WTC11 (cell line): ENCODE results near the gene ITPR1. TPM values are rescaled to one million over a fixed set of nuclear protein-coding genes. Genes with fewer than 3 reads are reported as not detected.

Experiments
- ATAC-seq: fragments of 200-7000 bp; cut with Tn5 transposase; 2 replicates; pipeline ENCODE4 v1.10.0; 2021; ENCODE audit warnings: mild to moderate bottlenecking, moderate library complexity
- CTCF ChIA-PET: fragments of 300-600 bp; sonication (Branson Sonifier 250); formaldehyde crosslinking; loops from one replicate; lab custom pipeline; 2021; ENCODE audit warnings: antibody characterized with exemption; lab: Charles Lee
- POLR2A ChIA-PET: fragments of 350-600 bp; sonication (Branson Sonifier 250); formaldehyde crosslinking; loops from one replicate; lab custom pipeline; 2021; ENCODE audit warnings: antibody characterized with exemption; lab: Charles Lee
- DNase-seq: peaks from one replicate; pipeline ENCODE4 v3.0.0; 2021; ENCODE audit warnings: low spot score
- H3K27ac Mint-ChIP-seq: 2 replicates; pipeline ENCODE4 v1.8.0; 2021; ENCODE audit warnings: mixed read lengths
- H3K27me3 Mint-ChIP-seq: 2 replicates; pipeline ENCODE4 v1.8.0; 2021; ENCODE audit warnings: low read depth, mild to moderate bottlenecking, moderate library complexity, mixed read lengths
- H3K36me3 Mint-ChIP-seq: 2 replicates; pipeline ENCODE4 v1.8.0; 2021; ENCODE audit warnings: mixed read lengths
- H3K4me1 Mint-ChIP-seq: 2 replicates; pipeline ENCODE4 v1.8.0; 2022; ENCODE audit warnings: mixed read lengths
- H3K4me3 Mint-ChIP-seq: 2 replicates; pipeline ENCODE4 v1.8.0; 2021; ENCODE audit warnings: mild to moderate bottlenecking, moderate library complexity, mixed read lengths
- H3K9me3 Mint-ChIP-seq: 2 replicates; pipeline ENCODE4 v1.8.0; 2021; ENCODE audit warnings: mixed read lengths
- ATF6 ChIP-seq: sonication (generic); formaldehyde crosslinking; IDR thresholded peaks from 2 replicates; pipeline ENCODE4 v1.8.1; 2023; ENCODE audit warnings: mild to moderate bottlenecking, missing genetic modification reagents
- CDX4 ChIP-seq: fragments of 250-450 bp; sonication (Bioruptor Pico); IDR thresholded peaks from 2 replicates; pipeline ENCODE4 v1.9.0; 2021; ENCODE audit warnings: moderate library complexity, mild to moderate bottlenecking, inconsistent platforms, borderline replicate concordance
- FOXK1 ChIP-seq: sonication (generic); formaldehyde crosslinking; IDR thresholded peaks from 2 replicates; pipeline ENCODE4 v1.8.0; 2022; ENCODE audit warnings: mild to moderate bottlenecking, moderate library complexity, missing genetic modification reagents
- JUN ChIP-seq: sonication (generic); formaldehyde crosslinking; IDR thresholded peaks from 2 replicates; pipeline ENCODE4 v1.8.0; 2023; ENCODE audit warnings: mild to moderate bottlenecking, missing genetic modification reagents
- KAT7 ChIP-seq: sonication (generic); formaldehyde crosslinking; IDR thresholded peaks from 2 replicates; pipeline ENCODE4 v1.8.1; 2023; ENCODE audit warnings: missing genetic modification reagents, mild to moderate bottlenecking, borderline replicate concordance
- MLX ChIP-seq: sonication (generic); formaldehyde crosslinking; IDR thresholded peaks from 2 replicates; pipeline ENCODE4 v1.8.1; 2023; ENCODE audit warnings: mild to moderate bottlenecking, missing genetic modification reagents, moderate library complexity
- MYBL2 ChIP-seq: sonication (generic); formaldehyde crosslinking; IDR thresholded peaks from 2 replicates; pipeline ENCODE4 v1.8.1; 2023; ENCODE audit warnings: mild to moderate bottlenecking, moderate library complexity, missing genetic modification reagents
- OVOL2 ChIP-seq: fragments of 250-450 bp; sonication (Bioruptor Pico); IDR thresholded peaks from 2 replicates; pipeline ENCODE4 v1.9.0; 2021; ENCODE audit warnings: mild to moderate bottlenecking, borderline replicate concordance
- PREB ChIP-seq: sonication (generic); formaldehyde crosslinking; IDR thresholded peaks from 2 replicates; pipeline ENCODE4 v1.8.1; 2022; ENCODE audit warnings: mild to moderate bottlenecking, missing genetic modification reagents, moderate library complexity, borderline replicate concordance
- RORB ChIP-seq: fragments of 250-450 bp; sonication (Bioruptor Pico); IDR thresholded peaks from 2 replicates; pipeline ENCODE4 v1.9.0; 2021; ENCODE audit warnings: mild to moderate bottlenecking
- USF1 ChIP-seq: sonication (generic); formaldehyde crosslinking; IDR thresholded peaks from 2 replicates; pipeline ENCODE4 v1.8.0; 2022; ENCODE audit warnings: mild to moderate bottlenecking, missing genetic modification reagents
- ZNF263 ChIP-seq: sonication (generic); formaldehyde crosslinking; IDR thresholded peaks from 2 replicates; pipeline ENCODE4 v1.8.1; 2022; ENCODE audit warnings: low read depth, mild to moderate bottlenecking, moderate library complexity, missing genetic modification reagents
- total RNA-seq: library from RNA; stranded (reverse); gene quantifications from 3 replicates; pipeline ENCODE4 v1.2.3, GENCODE V29; 2021
- TF ChIP-seq, protein P1 (sequence below): sonication (generic); formaldehyde crosslinking; IDR thresholded peaks from 2 replicates; pipeline ENCODE4 v1.8.1; 2022; ENCODE audit warnings: missing genetic modification reagents, borderline replicate concordance
- TF ChIP-seq, protein P2 (sequence below): sonication (generic); formaldehyde crosslinking; IDR thresholded peaks from 2 replicates; pipeline ENCODE4 v1.8.0; 2022; ENCODE audit warnings: missing genetic modification reagents
- TF ChIP-seq, protein P3 (sequence below): sonication (generic); formaldehyde crosslinking; IDR thresholded peaks from 2 replicates; pipeline ENCODE4 v1.8.0; 2022; ENCODE audit warnings: mild to moderate bottlenecking, missing genetic modification reagents
- TF ChIP-seq, protein P4 (sequence below): fragments of 200-600 bp; IDR thresholded peaks from 2 replicates; pipeline ENCODE4 v1.8.0; 2022; ENCODE audit warnings: antibody characterized with exemption

The ITPR1 gene
- total RNA-seq, 1 experiment from 2014 or later: 11.8 TPM

GRCh38 chr3:4827767-4828166, 334.6 kb downstream of the ITPR1 start (continued):
- TF ChIP-seq, protein P1, sequence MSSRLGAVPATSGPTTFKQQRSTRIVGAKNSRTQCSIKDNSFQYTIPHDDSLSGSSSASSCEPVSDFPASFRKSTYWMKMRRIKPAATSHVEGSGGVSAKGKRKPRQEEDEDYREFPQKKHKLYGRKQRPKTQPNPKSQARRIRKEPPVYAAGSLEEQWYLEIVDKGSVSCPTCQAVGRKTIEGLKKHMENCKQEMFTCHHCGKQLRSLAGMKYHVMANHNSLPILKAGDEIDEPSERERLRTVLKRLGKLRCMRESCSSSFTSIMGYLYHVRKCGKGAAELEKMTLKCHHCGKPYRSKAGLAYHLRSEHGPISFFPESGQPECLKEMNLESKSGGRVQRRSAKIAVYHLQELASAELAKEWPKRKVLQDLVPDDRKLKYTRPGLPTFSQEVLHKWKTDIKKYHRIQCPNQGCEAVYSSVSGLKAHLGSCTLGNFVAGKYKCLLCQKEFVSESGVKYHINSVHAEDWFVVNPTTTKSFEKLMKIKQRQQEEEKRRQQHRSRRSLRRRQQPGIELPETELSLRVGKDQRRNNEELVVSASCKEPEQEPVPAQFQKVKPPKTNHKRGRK (CRISPR knock-in tag): no peak
- TF ChIP-seq, protein P2, sequence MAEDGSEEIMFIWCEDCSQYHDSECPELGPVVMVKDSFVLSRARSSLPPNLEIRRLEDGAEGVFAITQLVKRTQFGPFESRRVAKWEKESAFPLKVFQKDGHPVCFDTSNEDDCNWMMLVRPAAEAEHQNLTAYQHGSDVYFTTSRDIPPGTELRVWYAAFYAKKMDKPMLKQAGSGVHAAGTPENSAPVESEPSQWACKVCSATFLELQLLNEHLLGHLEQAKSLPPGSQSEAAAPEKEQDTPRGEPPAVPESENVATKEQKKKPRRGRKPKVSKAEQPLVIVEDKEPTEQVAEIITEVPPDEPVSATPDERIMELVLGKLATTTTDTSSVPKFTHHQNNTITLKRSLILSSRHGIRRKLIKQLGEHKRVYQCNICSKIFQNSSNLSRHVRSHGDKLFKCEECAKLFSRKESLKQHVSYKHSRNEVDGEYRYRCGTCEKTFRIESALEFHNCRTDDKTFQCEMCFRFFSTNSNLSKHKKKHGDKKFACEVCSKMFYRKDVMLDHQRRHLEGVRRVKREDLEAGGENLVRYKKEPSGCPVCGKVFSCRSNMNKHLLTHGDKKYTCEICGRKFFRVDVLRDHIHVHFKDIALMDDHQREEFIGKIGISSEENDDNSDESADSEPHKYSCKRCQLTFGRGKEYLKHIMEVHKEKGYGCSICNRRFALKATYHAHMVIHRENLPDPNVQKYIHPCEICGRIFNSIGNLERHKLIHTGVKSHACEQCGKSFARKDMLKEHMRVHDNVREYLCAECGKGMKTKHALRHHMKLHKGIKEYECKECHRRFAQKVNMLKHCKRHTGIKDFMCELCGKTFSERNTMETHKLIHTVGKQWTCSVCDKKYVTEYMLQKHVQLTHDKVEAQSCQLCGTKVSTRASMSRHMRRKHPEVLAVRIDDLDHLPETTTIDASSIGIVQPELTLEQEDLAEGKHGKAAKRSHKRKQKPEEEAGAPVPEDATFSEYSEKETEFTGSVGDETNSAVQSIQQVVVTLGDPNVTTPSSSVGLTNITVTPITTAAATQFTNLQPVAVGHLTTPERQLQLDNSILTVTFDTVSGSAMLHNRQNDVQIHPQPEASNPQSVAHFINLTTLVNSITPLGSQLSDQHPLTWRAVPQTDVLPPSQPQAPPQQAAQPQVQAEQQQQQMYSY: no peak
- TF ChIP-seq FOXK1 (CRISPR knock-in tag): no peak
- TF ChIP-seq PREB (CRISPR knock-in tag): no peak
- no peak for TF ChIP-seq USF1 (CRISPR knock-in tag)
- no peak for TF ChIP-seq JUN (CRISPR knock-in tag)
- TF ChIP-seq KAT7 (CRISPR knock-in tag): no peak
- TF ChIP-seq CDX4: no peak
- no peak for TF ChIP-seq OVOL2 (CRISPR knock-in tag)
- TF ChIP-seq RORB (CRISPR knock-in tag): no peak

- ChIA-PET CTCF (no interaction called here), POLR2A (no interaction called here)
- Mint-ChIP-seq H3K27me3 (no peaks in the 10 kb centered on the region), H3K9me3 (no peaks in the 10 kb centered on the region), H3K4me3 (no peak overlapping the region), H3K4me1 (peaks cover 27% of the 10 kb centered on the region), H3K27ac (no peak overlapping the region), H3K36me3 (no peaks in the 10 kb centered on the region)
- DNase-seq (no peak), ATAC-seq (no peak)
- no peak for TF ChIP-seq ZNF263
Measured at GRCh38 chr3:4828279-4829030, 335.3 kb downstream of the ITPR1 start.

GRCh38 chr3:4829031-4829394, 335.9 kb downstream of the ITPR1 start:
- Mint-ChIP-seq H3K27me3 (no peaks in the 10 kb centered on the region), H3K36me3 (no peaks in the 10 kb centered on the region), H3K9me3 (no peaks in the 10 kb centered on the region), H3K27ac (no peak overlapping the region), H3K4me3 (no peak overlapping the region), H3K4me1 (peaks cover 26% of the 10 kb centered on the region)
- ATAC-seq (no peak), DNase-seq (no peak)
- CTCF ChIA-PET: no interaction called here
- POLR2A ChIA-PET: no interaction called here
- TF ChIP-seq ATF6 (CRISPR knock-in tag): no peak
- no peak for TF ChIP-seq MYBL2 (CRISPR knock-in tag)
- no peak for TF ChIP-seq MLX
- TF ChIP-seq, protein P3, sequence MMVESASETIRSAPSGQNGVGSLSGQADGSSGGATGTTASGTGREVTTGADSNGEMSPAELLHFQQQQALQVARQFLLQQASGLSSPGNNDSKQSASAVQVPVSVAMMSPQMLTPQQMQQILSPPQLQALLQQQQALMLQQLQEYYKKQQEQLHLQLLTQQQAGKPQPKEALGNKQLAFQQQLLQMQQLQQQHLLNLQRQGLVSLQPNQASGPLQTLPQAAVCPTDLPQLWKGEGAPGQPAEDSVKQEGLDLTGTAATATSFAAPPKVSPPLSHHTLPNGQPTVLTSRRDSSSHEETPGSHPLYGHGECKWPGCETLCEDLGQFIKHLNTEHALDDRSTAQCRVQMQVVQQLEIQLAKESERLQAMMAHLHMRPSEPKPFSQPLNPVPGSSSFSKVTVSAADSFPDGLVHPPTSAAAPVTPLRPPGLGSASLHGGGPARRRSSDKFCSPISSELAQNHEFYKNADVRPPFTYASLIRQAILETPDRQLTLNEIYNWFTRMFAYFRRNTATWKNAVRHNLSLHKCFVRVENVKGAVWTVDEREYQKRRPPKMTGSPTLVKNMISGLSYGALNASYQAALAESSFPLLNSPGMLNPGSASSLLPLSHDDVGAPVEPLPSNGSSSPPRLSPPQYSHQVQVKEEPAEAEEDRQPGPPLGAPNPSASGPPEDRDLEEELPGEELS (CRISPR knock-in tag): no peak
- TF ChIP-seq, protein P4, sequence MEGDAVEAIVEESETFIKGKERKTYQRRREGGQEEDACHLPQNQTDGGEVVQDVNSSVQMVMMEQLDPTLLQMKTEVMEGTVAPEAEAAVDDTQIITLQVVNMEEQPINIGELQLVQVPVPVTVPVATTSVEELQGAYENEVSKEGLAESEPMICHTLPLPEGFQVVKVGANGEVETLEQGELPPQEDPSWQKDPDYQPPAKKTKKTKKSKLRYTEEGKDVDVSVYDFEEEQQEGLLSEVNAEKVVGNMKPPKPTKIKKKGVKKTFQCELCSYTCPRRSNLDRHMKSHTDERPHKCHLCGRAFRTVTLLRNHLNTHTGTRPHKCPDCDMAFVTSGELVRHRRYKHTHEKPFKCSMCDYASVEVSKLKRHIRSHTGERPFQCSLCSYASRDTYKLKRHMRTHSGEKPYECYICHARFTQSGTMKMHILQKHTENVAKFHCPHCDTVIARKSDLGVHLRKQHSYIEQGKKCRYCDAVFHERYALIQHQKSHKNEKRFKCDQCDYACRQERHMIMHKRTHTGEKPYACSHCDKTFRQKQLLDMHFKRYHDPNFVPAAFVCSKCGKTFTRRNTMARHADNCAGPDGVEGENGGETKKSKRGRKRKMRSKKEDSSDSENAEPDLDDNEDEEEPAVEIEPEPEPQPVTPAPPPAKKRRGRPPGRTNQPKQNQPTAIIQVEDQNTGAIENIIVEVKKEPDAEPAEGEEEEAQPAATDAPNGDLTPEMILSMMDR: no peak
